Neuron (in vitro differentiated cells): ENCODE data around the gene ZFX.

ENCODE experiments used
- H2AFZ ChIP-seq: one replicate; pipeline ENCODE4 v1.6.1; 2013; ENCODE audit warnings: low read depth, mild to moderate bottlenecking, inconsistent platforms, low read length, moderate library complexity
- H3K27me3 ChIP-seq: one replicate; pipeline ENCODE4 v1.6.1; 2013; ENCODE audit warnings: low read length; ENCODE audit not compliant: insufficient read depth
- H3K36me3 ChIP-seq: one replicate; pipeline ENCODE4 v1.6.1; 2013; ENCODE audit warnings: low read length; ENCODE audit not compliant: insufficient read depth
- H3K4me1 ChIP-seq: one replicate; pipeline ENCODE4 v1.6.1; 2013; ENCODE audit warnings: low read length; ENCODE audit not compliant: insufficient read depth
- H3K4me3 ChIP-seq: 2 replicates; pipeline ENCODE4 v1.5.1; 2013; ENCODE audit warnings: mild to moderate bottlenecking, low read length, moderate library complexity
- H3K9me3 ChIP-seq: one replicate; pipeline ENCODE4 v1.6.1; 2013; ENCODE audit warnings: low read length

ZFX gene

DNA sequence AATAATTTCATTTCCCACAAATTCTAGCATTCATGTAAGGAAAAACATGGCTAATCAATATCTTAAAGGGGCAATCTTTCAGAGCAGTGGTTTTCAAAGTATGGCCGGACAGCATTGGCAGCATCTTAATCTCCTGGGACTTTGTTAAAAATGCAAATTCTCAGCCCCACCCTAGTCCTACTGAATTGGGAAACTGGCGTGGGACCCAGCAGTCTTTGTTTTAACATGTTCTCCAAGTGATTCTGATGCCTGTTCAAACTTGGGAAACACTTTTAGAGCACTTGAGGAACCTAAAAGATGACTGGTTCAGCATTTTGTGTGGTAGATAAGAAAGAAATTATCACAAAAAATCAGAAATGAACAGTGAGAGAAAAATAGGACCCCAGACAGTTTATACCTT, 65.7 kb downstream of the ZFX start:
- Histone ChIP-seq H3K4me1 (no peaks in the 10 kb centered on the region), H3K27me3 (no peaks in the 10 kb centered on the region), H3K9me3 (no peaks in the 10 kb centered on the region), H3K36me3 (peaks cover 29% of the 10 kb centered on the region), H2AFZ (no peak overlapping the region), H3K4me3 (no peak overlapping the region)

DNA sequence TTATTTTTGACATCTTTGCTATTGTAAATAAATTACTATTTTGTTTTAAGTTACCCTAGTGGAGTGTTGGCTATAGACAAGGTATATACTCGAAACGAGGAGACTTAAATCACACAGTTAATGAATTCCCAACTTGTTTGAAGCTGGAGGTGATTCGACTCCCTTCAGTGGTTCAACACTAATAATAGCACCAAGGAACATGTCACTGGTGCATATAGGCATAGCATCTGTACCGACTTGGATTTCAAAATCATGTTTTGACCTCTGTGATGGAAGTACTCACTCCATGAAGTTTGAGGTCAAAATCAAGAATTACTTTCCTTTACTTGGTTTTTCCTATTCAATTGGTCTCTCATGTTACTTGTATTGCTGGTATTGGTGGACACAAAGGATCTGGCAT, 66.5 kb downstream of the ZFX start:
- no peaks in the 10 kb centered on the region for H3K27me3 ChIP-seq
- H3K4me1 ChIP-seq, result no peaks in the 10 kb centered on the region
- no peak overlapping the region for H3K4me3 ChIP-seq
- H3K36me3 ChIP-seq, result peaks cover 21% of the 10 kb centered on the region
- H2AFZ ChIP-seq, result no peak overlapping the region
- no peaks in the 10 kb centered on the region for H3K9me3 ChIP-seq

DNA sequence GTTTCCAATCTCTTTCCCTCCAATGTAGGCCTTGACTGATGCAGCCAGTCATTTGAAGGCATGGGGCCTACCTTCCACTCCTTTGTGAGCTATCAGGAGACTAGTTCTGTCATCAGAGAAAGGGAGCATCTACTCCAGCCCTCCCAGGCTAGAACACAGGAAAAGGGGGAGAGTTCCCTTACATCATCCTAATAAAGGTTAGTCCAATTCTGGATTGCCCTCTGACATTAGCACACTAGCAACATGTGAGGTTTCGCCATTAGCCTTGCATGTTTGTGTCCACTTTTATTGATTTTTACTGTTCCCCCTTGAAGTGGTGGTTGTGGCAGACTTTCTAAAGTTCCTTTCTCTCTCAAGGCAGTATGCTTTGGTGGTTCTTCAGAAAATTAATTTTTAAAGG, 67.3 kb downstream of the ZFX start:
- Histone ChIP-seq H3K4me1 (no peaks in the 10 kb centered on the region), H3K36me3 (peaks cover 13% of the 10 kb centered on the region), H3K4me3 (no peak overlapping the region), H2AFZ (no peak overlapping the region), H3K9me3 (no peaks in the 10 kb centered on the region), H3K27me3 (no peaks in the 10 kb centered on the region)

DNA sequence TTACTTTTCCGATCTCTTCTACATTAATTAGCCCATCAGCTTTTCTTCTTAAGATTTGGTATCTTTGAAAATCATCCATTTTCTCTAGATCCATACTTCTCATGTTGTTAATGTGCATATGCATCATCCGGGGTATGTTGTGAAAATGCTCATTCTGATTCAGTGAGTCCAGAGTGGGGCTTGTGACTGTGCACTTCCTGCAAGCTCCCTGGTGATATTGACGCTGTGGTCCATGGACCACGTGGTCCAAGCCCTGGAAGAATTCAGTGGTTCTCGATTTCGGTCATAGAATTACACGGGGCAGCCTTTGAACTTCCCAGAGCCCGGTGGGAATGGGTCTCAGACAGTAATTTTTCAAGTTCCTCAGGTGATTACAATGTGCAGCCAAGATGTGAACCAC, 69.8 kb downstream of the ZFX start:
- H3K36me3 ChIP-seq, result no peaks in the 10 kb centered on the region
- no peaks in the 10 kb centered on the region for H3K4me1 ChIP-seq
- H3K27me3 ChIP-seq, result no peaks in the 10 kb centered on the region
- H3K4me3 ChIP-seq, result no peak overlapping the region
- H3K9me3 ChIP-seq, result no peaks in the 10 kb centered on the region
- no peak overlapping the region for H2AFZ ChIP-seq

DNA sequence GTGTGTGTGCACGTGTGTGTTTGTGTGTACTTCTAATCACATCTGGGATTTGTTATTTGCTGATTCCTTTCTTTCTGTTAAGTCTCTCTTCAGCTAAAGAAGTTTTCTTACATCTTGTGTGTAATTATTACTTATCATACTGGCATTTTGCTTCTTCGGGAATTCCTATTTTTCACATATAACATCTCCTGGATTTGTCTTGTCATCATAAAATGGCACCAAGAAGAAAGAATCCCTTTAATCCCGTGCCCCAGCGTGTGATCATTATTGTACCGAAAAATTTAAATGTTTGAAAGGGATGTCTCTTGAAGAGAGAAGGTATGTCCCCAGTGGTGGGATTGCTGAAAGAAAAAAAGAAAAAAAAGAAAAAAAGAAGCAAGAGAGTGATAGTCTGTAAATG, 72.3 kb downstream of the ZFX start:
- H2AFZ ChIP-seq, result no peak overlapping the region
- H3K4me1 ChIP-seq, result no peaks in the 10 kb centered on the region
- H3K9me3 ChIP-seq, result no peaks in the 10 kb centered on the region

DNA sequence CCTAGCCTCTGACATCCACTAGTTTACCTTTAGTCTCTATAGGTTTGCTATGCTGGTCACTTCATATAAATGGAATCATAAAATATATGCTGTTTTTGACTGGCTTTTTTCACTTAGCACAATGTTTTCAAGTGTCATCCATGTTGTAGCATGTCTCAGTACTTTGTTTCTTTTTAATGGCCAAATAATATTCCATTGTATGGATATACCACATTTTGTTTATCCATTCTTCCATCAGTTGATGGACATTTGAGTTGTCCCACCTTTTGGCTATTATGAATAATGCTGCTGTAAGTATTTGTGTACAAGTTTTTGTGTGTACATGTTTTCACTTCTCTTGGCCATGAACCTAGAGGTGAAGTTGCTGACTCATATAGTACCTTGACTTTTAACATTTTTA, 75.7 kb downstream of the ZFX start:
- H3K36me3 ChIP-seq, result no peaks in the 10 kb centered on the region
- H3K4me1 ChIP-seq, result no peaks in the 10 kb centered on the region
- H3K4me3 ChIP-seq, result no peak overlapping the region
- H3K9me3 ChIP-seq, result no peaks in the 10 kb centered on the region
- H2AFZ ChIP-seq, result no peak overlapping the region
- H3K27me3 ChIP-seq, result no peaks in the 10 kb centered on the region

More for the DNA sequence above, 72.3 kb downstream of the ZFX start:
- Histone ChIP-seq H3K4me3 (no peak overlapping the region), H3K36me3 (no peaks in the 10 kb centered on the region), H3K27me3 (no peaks in the 10 kb centered on the region)

DNA sequence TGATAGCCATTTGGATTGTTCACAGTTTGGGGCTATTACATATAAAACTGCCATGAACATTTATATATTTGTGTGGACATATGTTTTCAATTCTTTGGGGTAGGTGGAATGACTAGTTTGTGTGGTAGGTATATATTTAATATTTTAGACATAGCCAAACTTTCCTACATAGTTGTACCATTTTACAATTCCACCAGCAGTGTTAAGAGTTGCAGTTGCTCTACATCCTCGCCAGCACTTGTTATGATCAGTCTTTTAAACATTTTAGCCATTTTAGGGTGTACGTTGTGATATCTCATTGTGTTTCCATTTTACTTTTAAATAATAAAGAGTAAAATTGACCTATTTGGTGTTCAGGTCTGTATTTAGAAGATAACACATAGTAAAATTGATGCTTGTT, 76.6 kb downstream of the ZFX start:
- Histone ChIP-seq H3K27me3 (no peaks in the 10 kb centered on the region), H3K36me3 (no peaks in the 10 kb centered on the region), H3K9me3 (no peaks in the 10 kb centered on the region), H3K4me3 (no peak overlapping the region), H3K4me1 (no peaks in the 10 kb centered on the region), H2AFZ (no peak overlapping the region)

DNA sequence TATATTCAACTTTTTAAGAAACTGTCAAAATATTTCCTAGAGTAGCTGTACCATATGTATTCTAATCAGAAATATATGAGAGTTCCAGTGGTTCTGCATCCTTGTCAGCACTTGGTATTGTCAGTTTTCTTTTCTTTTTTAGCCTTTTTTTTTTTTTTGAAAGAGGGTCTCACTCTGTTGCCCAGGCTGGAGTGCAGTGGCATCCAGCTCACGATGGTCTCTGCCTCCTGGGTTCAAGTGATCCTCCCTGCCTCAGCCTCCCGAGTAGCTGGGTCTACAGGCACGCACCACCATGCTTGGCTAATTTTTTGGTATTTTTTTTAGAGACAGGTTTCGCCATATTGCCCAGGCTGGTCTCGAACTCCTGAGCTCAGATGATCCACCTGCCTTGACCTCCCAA, 79.1 kb downstream of the ZFX start:
- Histone ChIP-seq H3K4me1 (no peaks in the 10 kb centered on the region), H3K9me3 (no peaks in the 10 kb centered on the region), H3K4me3 (no peak overlapping the region), H3K27me3 (no peaks in the 10 kb centered on the region), H3K36me3 (no peaks in the 10 kb centered on the region), H2AFZ (no peak overlapping the region)

DNA sequence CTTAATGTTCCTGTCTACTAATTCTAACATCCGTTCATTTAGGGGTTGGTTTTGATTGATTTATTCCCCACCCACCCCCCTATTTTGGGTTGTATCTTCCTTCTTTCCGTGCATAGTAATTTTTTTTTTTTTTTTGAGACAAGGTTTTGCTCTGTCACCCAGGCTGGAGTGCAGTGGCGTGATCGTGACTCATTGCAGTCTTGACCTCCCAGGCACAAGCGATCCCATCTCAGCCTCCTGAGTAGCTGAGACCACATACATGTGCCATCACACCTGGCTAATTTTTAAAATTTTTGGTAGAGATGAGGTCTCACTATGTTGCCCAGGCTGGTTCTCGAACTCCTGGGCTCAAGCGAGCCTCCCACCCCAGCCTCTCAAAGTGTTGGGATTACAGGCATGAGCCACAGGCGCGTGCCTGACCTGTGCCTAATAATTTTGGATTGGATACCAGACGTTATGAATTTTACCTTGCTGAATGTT, 79.9 kb downstream of the ZFX start:
- Histone ChIP-seq H3K36me3 (no peaks in the 10 kb centered on the region), H3K27me3 (no peaks in the 10 kb centered on the region), H2AFZ (no peak overlapping the region), H3K9me3 (no peaks in the 10 kb centered on the region), H3K4me3 (no peak overlapping the region), H3K4me1 (no peaks in the 10 kb centered on the region)

DNA sequence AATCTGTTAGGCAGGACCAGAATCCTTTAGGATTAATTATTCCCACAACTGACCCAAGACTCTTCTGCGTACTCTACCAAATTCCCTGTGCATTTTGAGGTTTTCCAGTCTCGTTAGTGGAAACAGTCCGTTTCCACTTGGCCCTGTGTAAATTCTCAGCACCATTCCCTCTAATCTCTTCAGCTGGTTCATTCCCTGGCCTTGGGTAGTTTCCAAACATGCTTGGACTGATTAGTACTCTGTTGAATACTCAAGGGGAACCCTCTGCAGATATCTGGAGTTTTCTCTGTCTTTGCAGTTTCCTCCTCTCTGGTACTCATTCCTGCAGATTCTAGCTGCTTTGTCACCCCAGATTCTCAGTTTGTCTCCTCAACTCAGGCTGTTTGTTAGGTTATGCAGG, 80.4 kb downstream of the ZFX start:
- Histone ChIP-seq H3K27me3 (no peaks in the 10 kb centered on the region), H3K9me3 (no peaks in the 10 kb centered on the region), H3K4me1 (no peaks in the 10 kb centered on the region), H3K4me3 (no peak overlapping the region), H2AFZ (no peak overlapping the region), H3K36me3 (no peaks in the 10 kb centered on the region)

DNA sequence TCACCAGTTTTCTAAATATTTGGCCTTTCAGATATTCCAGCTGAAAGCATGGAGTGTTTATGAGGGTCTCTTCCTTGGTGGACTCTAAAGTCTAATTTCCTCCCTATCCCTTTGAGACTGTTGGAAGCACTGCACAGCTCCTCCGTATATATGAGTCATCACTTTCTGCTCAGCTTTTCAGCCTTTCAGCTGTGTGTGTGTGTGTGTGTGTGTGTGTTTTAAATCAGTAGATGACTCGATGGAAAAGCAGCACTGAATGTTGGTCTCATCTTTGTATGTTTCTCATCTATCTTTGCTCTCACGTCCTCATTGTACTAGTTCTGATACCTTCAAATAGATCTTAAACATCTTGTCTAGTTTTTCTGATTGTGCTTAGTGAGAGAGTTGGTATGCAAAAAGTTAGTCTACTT, 81.6 kb downstream of the ZFX start:
- Histone ChIP-seq H2AFZ (no peak overlapping the region), H3K9me3 (no peaks in the 10 kb centered on the region), H3K36me3 (no peaks in the 10 kb centered on the region), H3K27me3 (no peaks in the 10 kb centered on the region), H3K4me3 (no peak overlapping the region), H3K4me1 (no peaks in the 10 kb centered on the region)

DNA sequence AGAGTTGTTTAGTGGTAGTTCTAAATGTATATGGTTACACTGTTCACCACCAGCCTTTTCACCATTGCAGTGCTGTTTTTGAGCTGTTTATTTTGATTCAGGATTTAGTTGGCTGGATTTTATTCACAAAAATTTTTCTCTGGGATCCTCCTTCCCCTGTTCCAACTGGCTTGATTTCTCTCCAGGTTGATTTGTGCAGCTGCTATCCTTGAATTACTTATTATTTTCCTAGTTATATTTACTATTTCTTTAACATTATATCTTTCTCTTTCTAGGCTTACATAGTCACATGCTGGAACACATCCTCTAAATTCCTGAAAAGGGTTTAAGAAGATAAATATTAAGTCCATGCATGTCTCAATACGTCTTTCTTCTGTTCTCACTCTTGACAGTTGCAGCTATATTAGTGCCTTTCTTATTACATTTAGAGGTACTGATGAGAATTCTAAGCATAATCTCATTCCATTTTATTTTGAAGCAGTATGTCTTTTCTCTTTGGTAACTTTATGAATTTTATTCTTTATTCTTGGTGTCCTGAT, 82.2 kb downstream of the ZFX start:
- Histone ChIP-seq H3K4me1 (no peaks in the 10 kb centered on the region), H3K27me3 (no peaks in the 10 kb centered on the region), H2AFZ (no peak overlapping the region), H3K9me3 (no peaks in the 10 kb centered on the region), H3K36me3 (no peaks in the 10 kb centered on the region), H3K4me3 (no peak overlapping the region)

DNA sequence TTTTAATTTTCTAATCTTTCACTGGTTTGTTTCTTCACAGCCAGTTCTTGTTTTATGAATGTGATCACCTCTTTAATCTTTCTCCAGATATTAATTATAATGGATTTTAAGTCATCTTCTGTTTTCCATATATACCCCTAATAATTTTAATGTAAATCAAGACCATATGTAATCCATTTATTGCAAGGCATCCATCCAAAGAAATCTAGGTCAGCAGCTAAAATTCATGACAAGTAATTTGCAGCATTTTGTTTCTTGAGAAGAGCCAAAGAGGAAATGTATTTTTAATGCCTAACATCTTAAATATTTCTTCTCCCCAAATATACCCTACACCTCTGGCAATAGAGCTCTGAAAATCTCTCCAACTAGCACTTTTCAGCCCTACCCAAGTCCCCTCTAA, 83.3 kb downstream of the ZFX start:
- Histone ChIP-seq H3K4me1 (no peaks in the 10 kb centered on the region), H2AFZ (no peak overlapping the region), H3K27me3 (no peaks in the 10 kb centered on the region), H3K36me3 (no peaks in the 10 kb centered on the region), H3K4me3 (no peak overlapping the region), H3K9me3 (no peaks in the 10 kb centered on the region)

DNA sequence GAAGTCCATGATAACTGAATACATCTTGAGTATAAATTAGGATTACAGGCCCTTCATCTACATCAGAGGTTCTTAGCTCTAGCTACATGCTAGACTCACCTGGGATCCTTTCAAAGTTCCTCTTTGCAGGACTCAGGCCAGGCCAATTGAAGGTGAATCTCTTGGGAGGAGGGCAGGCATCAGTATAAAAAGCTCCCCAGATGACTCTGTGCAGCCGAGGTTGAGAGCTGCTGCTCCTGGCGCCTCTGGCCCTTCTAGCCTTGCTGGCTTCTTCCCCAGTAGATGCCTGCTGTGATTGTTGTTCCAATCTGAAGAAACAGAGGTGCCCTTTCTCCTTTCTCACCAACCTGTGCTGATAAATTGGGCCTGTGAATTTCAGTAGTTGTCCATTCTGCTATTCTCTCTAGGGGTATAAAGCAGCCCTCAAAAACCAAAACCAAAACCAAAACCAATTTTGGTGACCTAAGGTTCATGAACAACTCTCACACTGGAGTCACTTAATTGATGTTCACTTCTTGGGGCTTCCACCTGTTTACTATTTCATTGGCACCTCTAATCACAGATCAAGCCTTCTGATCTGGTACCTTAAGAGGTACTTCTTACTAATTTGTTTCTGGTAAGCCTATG, 85.7 kb downstream of the ZFX start:
- no peaks in the 10 kb centered on the region for H3K36me3 ChIP-seq
- H3K4me3 ChIP-seq, result no peak overlapping the region
- no peaks in the 10 kb centered on the region for H3K4me1 ChIP-seq
- H2AFZ ChIP-seq, result no peak overlapping the region
- no peaks in the 10 kb centered on the region for H3K27me3 ChIP-seq
- no peaks in the 10 kb centered on the region for H3K9me3 ChIP-seq
